ENCODE results near the gene FNBP1L.

The FNBP1L gene

DNA sequence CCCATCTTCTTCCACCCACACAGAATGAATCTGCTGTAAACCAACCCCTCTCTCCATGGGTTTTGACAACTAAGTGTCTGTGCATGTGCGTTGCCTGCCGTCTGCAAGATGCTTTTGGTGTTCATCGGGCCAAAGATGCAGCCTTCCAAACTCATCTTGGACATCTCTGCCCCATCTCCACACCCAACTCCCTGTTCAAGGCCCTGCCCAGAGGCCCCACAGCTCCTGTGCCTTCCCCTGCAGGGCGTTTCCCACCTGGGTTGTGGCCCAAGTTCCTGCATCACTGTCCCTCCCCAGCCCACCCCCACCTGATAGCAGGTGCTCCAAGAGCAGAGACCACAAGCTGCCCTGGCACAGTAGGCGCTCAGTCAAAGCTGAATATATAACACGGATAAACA is 130.5 kb downstream of the FNBP1L start:
- TF ChIP-seq, protein P1, sequence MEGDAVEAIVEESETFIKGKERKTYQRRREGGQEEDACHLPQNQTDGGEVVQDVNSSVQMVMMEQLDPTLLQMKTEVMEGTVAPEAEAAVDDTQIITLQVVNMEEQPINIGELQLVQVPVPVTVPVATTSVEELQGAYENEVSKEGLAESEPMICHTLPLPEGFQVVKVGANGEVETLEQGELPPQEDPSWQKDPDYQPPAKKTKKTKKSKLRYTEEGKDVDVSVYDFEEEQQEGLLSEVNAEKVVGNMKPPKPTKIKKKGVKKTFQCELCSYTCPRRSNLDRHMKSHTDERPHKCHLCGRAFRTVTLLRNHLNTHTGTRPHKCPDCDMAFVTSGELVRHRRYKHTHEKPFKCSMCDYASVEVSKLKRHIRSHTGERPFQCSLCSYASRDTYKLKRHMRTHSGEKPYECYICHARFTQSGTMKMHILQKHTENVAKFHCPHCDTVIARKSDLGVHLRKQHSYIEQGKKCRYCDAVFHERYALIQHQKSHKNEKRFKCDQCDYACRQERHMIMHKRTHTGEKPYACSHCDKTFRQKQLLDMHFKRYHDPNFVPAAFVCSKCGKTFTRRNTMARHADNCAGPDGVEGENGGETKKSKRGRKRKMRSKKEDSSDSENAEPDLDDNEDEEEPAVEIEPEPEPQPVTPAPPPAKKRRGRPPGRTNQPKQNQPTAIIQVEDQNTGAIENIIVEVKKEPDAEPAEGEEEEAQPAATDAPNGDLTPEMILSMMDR (IDR thresholded peaks at IDR 0.05; ENCODE audit: insufficient read depth, low read depth, low read length, missing control alignments) = no peak
- H3K4me3 ChIP-seq (ENCODE audit: low read length) = no peak overlapping the region
- no peak for DNase-seq (ENCODE audit: low read depth)

DNA sequence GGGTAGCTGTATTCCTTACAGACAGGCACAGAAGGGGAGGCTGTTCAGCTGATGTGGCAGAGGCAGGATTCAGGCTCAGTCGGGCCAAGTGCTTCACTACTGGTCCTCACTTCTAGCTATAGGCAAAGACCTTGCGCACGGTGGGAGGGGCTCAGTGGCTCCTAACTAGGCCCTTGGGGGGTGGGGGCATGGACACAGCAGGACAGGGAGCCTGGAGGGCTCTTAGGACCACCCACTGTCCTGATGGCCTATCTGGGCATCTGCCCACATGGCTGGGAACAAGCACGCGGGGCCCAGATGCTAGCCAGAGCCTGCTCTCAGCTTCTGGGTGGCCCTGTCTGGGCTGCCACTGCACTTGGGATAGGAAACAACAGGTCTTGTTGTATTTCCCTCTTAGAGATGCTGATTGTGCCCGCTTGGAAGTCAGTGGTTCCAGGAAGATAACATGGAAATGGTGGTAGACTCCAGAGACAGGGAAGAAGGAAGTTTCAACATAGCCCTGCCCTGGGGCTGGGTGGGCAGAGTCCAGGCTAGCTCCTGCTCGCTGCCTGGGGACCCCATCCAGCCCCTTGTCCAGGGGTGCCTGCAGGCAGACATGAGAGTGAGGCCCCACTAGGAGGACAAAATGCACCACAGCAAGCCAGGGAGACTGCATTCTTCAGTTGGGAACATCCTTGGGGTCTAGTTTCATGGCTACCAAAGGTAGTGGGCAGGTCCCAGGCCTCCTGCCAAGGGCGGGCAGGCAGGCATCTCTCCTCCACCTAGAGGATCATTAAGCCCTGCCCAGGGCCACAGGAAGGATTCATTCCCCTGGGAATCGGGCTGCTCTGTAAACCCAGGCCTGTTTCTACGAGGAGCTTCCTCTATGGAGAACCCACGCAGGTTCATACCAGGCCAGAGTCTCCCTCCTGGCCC is 131.2 kb downstream of the FNBP1L start:
- H3K4me3 ChIP-seq (ENCODE audit: low read length) = no peak overlapping the region
- no peak for DNase-seq (ENCODE audit: low read depth)
- TF ChIP-seq, protein P1 (IDR thresholded peaks at IDR 0.05; ENCODE audit: insufficient read depth, low read depth, low read length, missing control alignments) = no peak

GRCh38 chr1:93579891-93580290 is 132.0 kb downstream of the FNBP1L start:
- DNase-seq (ENCODE audit: low read depth) = peak; percentile 70
- TF ChIP-seq, protein P1 (IDR thresholded peaks at IDR 0.05; ENCODE audit: insufficient read depth, low read depth, low read length, missing control alignments) = no peak
- no peak overlapping the region for H3K4me3 ChIP-seq (ENCODE audit: low read length)

DNA sequence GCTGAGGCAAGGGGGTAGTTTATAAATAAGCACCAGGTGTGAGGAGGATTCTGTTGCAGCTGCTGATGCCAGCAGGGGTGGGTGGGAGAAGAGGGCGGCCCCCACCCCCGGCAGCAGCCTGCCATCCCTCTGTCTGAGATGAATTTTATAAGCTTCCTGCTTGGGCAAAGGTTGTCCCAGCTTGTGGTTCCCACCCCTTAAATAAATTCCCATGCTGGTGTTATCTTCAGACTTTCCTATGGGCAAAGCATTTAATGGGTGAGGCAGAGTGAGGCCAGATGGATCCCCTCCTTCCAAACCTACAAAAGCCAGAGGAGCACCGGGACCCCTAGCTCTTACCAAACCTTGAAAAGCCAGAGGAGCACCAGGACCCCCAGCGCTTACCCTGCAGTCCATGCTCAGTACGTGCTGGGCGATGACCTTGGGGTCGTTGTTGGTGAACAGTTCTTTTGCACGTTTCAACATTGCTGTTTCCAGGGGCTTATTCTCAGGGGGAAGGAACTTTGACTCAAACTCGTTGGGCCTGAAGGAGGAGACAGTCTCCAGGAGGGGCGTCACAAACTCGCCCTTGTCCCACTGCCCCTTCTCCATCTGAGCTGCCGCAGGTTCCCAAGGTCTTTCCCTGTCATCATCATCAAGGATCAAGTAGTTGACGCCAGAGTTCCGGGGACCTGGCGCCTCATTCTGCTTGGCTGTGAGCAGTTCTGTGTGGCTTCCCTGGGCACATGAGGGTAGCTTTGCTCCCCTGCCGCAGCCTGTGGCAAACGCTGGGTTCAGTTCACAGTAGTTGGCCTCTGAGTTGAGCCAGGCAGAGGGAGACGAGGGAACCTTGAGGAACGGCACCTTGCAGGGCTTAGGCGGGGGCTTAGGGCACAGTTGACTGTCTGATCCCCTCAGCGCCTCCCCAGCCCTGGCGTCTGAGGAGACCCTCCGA is 134.3 kb downstream of the FNBP1L start:
- DNase-seq (ENCODE audit: low read depth) = no peak
- TF ChIP-seq, protein P1 (IDR thresholded peaks at IDR 0.05; ENCODE audit: insufficient read depth, low read depth, low read length, missing control alignments) = no peak
- no peak overlapping the region for H3K4me3 ChIP-seq (ENCODE audit: low read length)

DNA sequence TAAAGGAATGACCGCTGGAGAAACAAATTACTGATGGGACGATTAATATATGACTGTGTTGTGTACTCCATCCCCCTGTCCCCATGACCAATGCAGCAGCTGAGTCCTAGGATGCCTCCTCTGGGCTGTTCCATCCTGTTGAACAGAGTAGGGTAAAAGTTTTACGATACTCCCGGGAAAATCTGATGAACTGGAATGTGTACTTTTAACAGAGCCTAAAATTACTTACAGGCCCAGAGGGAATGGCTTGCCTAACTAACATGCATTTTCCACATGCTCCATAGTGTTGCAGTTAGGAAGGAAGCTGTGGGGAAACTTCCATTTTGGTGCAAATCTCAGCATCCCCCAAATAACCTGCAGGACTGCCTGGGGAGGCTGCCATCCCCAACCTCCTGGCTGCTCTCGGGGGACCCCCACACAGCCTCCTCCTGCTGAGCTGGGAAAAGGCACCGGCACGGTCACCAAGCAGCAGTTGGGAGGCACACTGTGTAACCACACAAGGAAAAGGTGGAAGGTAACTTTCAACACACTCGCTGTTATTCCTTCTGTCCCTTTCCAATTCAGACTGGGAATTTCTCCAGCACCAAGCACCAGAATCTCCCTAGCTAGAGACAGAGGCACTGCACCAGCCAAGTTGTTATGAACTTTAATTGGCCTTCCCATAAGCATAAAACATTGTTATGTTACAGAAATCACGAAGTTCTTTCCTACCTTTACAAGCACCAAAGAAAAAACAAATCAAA is 136.5 kb downstream of the FNBP1L start:
- H3K4me3 ChIP-seq (ENCODE audit: low read length) = peak overlapping the region; percentile 4
- TF ChIP-seq, protein P1 (IDR thresholded peaks at IDR 0.05; ENCODE audit: insufficient read depth, low read depth, low read length, missing control alignments) = no peak
- no peak for DNase-seq (ENCODE audit: low read depth)
